Embryonic facial prominence (tissue), 1 donor: Measurements from ENCODE around the gene LCOR.
A peak's percentile ranks its signal among the peaks of the same experiment; 100 is the strongest.
"Not testable (repeated sequence)": the region's sequence is repeated elsewhere in the genome, so short reads cannot be mapped to it uniquely, and the experiment has no call there.

Experiments used
- DNase-seq: peaks from one replicate; pipeline ENCODE4 v3.0.0-alpha.2; 2016; ENCODE audit errors: extremely low spot score

LCOR gene

GRCh38 chr10:97032624-97033023, 200.5 kb downstream of the LCOR start:
- DNase-seq: no peak

GRCh38 chr10:97033841-97034240, 201.7 kb downstream of the LCOR start:
- DNase-seq: not testable (repeated sequence)

GRCh38 chr10:97034301-97034700, 202.2 kb downstream of the LCOR start:
- DNase-seq: no peak

- DNase-seq: no peak
These were observed 203.1 kb downstream of the LCOR start for GRCh38 chr10:97034958-97035769.

GRCh38 chr10:97037365-97038361, 205.6 kb downstream of the LCOR start:
- DNase-seq: peak; percentile 43

GRCh38 chr10:97038688-97039087, 206.6 kb downstream of the LCOR start:
- no peak for DNase-seq

GRCh38 chr10:97039538-97040247, 207.6 kb downstream of the LCOR start:
- DNase-seq: no peak

GRCh38 chr10:97040248-97040584, 208.1 kb downstream of the LCOR start:
- no peak for DNase-seq

GRCh38 chr10:97040706-97041105, 208.6 kb downstream of the LCOR start:
- no peak for DNase-seq

- no peak for DNase-seq
These were observed 210.0 kb downstream of the LCOR start for GRCh38 chr10:97042081-97042480.

- no peak for DNase-seq
These were observed 210.8 kb downstream of the LCOR start for GRCh38 chr10:97042716-97043562.

- no peak for DNase-seq
These were observed 211.4 kb downstream of the LCOR start for GRCh38 chr10:97043563-97043855.
